Skin of body (tissue), 2 donors: ENCODE measurements around the gene CERS6. TPM values are rescaled to one million over a fixed set of nuclear protein-coding genes. Genes with fewer than 3 reads are reported as not detected.
"Not testable (repeated sequence)": the region's sequence is repeated elsewhere in the genome, so short reads cannot be mapped to it uniquely, and the experiment has no call there.

Source experiments
- DNase-seq: peaks from one replicate; lab custom pipeline; 2025; lab: John Stamatoyannopoulos, UW
- total RNA-seq: library from RNA; depleted of rRNA; stranded (reverse); fragments of >200 nt; gene quantifications from one replicate; pipeline ENCODE4 v1.2.3, GENCODE V29; 2014

Gene CERS6
- total RNA-seq, 1 donor from 2014 or later = 34.6 TPM

GRCh38 chr2:168767258-168767657 lies 311.2 kb downstream of the CERS6 start:
- DNase-seq = no peak

GRCh38 chr2:168768357-168768756 lies 312.3 kb downstream of the CERS6 start:
- not testable (repeated sequence) for DNase-seq

GRCh38 chr2:168770796-168771195 lies 314.7 kb downstream of the CERS6 start:
- DNase-seq = no peak

GRCh38 chr2:168772704-168773103 lies 316.6 kb downstream of the CERS6 start:
- no peak for DNase-seq

- no peak for DNase-seq
These were observed 317.1 kb downstream of the CERS6 start for GRCh38 chr2:168773128-168773527.

- DNase-seq = no peak
These were observed 317.8 kb downstream of the CERS6 start for GRCh38 chr2:168773719-168774521.

GRCh38 chr2:168775837-168776236 lies 319.8 kb downstream of the CERS6 start:
- DNase-seq = no peak

GRCh38 chr2:168780669-168781071 lies 324.6 kb downstream of the CERS6 start:
- DNase-seq = no peak

GRCh38 chr2:168781191-168781817 lies 325.2 kb downstream of the CERS6 start:
- no peak for DNase-seq

GRCh38 chr2:168782271-168782670 lies 326.2 kb downstream of the CERS6 start:
- no peak for DNase-seq

GRCh38 chr2:168784993-168785392 lies 328.9 kb downstream of the CERS6 start:
- DNase-seq = no peak

GRCh38 chr2:168787098-168787781 lies 331.2 kb downstream of the CERS6 start:
- no peak for DNase-seq

GRCh38 chr2:168787782-168788376 lies 331.8 kb downstream of the CERS6 start:
- DNase-seq = no peak

- no peak for DNase-seq
These were observed 333.7 kb downstream of the CERS6 start for GRCh38 chr2:168789776-168790175.

GRCh38 chr2:168790226-168790902 lies 334.3 kb downstream of the CERS6 start:
- no peak for DNase-seq

GRCh38 chr2:168791140-168791539 lies 335.1 kb downstream of the CERS6 start:
- not testable (repeated sequence) for DNase-seq

- no peak for DNase-seq
These were observed 337.5 kb downstream of the CERS6 start for GRCh38 chr2:168793596-168793995.

GRCh38 chr2:168794968-168795367 lies 338.9 kb downstream of the CERS6 start:
- DNase-seq = no peak

- DNase-seq = no peak
These were observed 340.1 kb downstream of the CERS6 start for GRCh38 chr2:168796090-168796577.

- peak; percentile 26 for DNase-seq
These were observed 340.7 kb downstream of the CERS6 start for GRCh38 chr2:168796583-168797285.

- DNase-seq = no peak
These were observed 341.2 kb downstream of the CERS6 start for GRCh38 chr2:168797286-168797655.
